ENCODE measurements around the gene ACSF2.

GRCh38 chr17:50386510-50386909 is 39.5 kb upstream of the ACSF2 start:
- no peak for TF ChIP-seq POLR2A (IDR thresholded peaks at IDR 0.05)
- TF ChIP-seq, protein P1, sequence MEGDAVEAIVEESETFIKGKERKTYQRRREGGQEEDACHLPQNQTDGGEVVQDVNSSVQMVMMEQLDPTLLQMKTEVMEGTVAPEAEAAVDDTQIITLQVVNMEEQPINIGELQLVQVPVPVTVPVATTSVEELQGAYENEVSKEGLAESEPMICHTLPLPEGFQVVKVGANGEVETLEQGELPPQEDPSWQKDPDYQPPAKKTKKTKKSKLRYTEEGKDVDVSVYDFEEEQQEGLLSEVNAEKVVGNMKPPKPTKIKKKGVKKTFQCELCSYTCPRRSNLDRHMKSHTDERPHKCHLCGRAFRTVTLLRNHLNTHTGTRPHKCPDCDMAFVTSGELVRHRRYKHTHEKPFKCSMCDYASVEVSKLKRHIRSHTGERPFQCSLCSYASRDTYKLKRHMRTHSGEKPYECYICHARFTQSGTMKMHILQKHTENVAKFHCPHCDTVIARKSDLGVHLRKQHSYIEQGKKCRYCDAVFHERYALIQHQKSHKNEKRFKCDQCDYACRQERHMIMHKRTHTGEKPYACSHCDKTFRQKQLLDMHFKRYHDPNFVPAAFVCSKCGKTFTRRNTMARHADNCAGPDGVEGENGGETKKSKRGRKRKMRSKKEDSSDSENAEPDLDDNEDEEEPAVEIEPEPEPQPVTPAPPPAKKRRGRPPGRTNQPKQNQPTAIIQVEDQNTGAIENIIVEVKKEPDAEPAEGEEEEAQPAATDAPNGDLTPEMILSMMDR (IDR thresholded peaks at IDR 0.05), result no peak
- TF ChIP-seq POLR2AphosphoS5 (IDR thresholded peaks at IDR 0.05), result no peak
